NCI-H2171 (cell line): ENCODE data around the gene ZRANB2.

Experiments used
- DNase-seq: peaks from one replicate; lab custom pipeline; 2025; lab: John Stamatoyannopoulos, UW

The ZRANB2 gene

GRCh38 chr1:71068325-71069240, 12.3 kb downstream of the ZRANB2 start:
- no peak for DNase-seq

DNA sequence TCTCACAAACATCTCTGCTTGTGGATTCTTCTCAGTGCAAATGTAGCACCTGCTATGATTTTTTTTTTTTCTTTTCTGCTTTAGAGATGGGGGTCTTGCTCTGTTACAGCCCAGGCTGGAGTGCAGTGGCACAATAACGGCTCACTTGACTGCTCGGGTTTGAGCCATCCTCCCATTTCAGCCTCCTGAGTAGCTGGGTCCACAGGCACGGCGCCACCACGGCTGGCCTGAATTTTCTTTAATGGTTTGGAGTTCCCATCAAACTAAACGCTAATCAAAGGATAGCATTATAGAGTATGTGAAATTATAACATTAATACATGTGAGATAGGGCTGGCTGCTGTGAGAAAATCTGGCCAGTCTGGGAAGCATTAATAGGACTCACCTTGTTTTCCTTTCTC, 26.0 kb downstream of the ZRANB2 start:
- no peak for DNase-seq

- no peak for DNase-seq
Observed at GRCh38 chr1:71054281-71054731, 26.5 kb downstream of the ZRANB2 start.

DNA sequence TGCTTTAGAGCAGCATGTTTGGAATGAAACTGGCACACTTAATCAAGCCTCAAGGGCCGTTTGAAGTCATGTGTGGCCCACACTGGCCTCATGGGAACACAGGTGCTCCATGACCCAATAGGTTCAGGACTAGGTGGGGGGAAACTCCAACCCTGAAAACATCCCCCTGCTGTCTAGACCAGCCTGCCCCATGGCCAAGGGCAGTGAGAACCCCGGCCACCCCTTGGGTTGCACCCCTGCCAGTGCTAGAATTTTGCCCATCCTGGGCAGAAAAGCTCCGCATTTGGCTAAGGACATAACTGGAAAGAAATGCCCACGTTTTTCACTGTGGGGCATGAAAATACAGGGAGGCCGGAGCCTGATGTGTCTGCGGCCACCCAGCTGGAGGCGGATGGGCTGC, 27.1 kb downstream of the ZRANB2 start:
- no peak for DNase-seq

DNA sequence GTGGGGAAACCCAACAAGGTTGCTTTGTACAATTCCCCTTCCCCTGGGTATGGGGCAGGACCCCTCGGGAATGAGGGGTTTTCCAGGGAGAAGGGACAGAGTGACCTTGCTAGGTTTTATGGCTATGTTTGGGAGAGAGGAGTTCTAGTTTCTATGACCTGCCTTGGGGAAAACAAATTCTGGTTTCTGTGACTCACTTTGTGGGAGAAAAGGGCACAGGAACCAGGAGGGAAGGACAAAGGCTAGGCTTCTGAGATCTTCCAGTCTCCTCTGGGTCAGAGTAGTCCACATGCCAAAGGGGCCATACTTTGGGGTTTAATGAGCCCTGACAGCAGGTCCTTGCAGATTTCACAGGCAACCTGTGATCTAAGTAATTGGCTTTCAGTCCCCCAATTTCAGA, 27.7 kb downstream of the ZRANB2 start:
- no peak for DNase-seq

- DNase-seq, result peak; percentile 4
Observed at GRCh38 chr1:71049951-71050598, 30.8 kb downstream of the ZRANB2 start.

DNA sequence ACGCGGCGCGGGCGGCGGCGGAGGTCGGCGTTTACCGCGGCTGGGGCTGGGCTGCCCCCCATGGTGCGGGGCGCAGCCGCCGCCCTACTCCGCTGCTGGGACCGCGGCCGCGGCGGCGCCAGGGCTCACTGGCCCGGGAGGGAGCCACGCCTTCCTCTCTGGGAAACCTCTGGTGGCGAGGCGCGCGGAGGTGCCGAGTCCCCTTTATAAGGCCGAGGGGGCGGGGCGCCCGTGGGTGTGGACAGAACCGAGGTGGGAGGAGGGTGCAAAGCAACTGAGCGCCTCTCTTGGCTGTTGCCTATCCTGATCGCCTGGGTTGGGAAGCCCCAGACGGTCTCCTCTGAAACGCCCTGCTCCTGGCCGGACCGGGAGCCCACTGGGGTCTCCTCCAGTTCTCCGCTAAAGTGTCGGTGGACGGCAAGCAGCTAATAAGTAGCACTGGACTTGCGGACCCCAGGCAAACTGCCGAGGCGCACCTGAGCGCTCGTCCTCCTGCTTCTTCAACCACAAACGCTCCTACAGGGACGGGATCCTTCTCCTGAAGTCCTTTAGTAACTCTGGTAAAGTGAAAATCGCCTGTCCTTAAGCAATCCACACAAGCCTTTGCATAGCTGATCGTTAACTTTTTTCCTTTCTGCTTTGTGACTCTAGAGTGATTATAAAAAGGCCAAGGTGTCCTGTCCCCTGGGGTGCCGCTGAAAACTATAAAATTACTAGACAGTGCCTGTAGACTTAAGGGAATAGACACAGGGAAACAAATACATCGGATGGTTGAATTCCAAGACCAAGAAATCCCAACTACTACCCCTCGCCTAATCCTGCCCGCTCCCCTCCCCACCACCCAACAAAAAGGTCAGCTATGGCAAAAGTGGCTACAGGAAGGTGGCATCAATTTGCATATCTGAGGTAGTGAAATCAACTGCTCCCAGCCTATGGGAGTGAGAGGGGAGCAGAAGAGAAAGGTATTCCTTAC, 32.9 kb downstream of the ZRANB2 start, which contains the start of gene PTGER3:
TSS of gene PTGER3 (minus strand) at position 182 of the 973 bp plus-strand sequence. CDS start 239 bp downstream, outside the sequence.
- peak; percentile 40 for DNase-seq

GRCh38 chr1:71046891-71047634, 33.8 kb downstream of the ZRANB2 start:
- no peak for DNase-seq

DNA sequence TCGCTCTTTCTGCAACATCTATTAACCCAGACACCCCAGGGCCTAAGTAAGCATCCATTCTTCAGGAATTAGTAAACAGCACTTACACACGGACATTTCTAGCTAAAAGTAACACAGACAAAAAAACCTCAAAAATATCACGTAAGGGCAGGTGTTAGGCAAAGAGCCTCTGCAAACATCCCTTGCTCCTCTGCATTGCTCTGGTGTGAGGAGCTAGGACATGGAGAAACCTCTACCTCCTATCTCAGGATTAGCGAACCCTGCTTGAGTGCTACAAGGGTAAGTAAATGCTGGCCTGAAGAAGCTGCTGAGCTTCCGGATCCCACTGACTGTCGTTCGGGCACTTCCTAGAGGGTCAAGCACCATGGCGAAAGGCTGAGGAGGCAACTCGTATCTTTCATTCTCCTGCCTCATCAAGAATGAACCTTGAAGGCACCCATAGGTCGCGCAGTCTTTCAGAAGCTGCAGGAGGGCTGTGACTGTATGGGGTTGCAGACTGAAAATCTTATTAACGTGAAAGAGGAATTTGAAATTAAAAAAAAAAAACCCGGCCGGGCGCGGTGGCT, 35.3 kb downstream of the ZRANB2 start:
- DNase-seq, result no peak

DNA sequence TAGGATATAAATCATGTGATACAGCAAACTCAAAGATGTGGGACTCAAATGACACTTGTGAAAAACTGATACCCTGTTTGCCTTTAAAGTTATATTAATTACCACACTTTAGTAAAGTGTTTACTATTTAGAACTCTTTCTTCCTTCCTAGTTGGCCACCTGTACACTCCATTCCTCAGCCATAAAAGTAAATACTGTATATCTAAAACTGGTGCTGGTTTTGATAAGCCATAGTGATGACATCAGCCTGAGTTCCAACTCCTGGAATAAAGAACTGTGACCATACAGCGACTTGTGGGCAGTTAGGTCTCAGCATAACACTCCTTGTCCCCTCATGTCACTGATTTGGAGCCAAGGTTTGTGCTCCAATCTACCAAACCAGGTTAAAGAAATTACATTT, 36.0 kb downstream of the ZRANB2 start:
- no peak for DNase-seq

DNA sequence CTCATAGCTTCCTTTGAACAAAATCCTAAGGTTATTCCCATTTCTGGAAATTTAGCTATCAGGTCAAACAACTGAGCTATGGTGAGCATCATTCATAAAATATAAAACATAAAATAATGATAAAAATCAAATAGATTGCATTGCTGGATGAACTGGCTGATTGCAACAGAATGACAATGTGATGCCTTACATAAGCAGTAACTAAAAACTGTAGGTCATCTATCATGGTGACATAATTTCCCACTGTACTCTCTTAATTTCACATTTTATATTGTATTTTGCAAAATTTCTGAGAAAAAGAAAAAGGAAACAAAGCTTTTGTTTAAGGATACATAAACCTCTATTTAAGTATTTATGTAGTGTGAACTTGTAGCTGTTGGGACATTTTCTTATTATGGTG, 37.8 kb downstream of the ZRANB2 start:
- no peak for DNase-seq

GRCh38 chr1:71041806-71042205, 39.0 kb downstream of the ZRANB2 start:
- DNase-seq, result no peak

DNA sequence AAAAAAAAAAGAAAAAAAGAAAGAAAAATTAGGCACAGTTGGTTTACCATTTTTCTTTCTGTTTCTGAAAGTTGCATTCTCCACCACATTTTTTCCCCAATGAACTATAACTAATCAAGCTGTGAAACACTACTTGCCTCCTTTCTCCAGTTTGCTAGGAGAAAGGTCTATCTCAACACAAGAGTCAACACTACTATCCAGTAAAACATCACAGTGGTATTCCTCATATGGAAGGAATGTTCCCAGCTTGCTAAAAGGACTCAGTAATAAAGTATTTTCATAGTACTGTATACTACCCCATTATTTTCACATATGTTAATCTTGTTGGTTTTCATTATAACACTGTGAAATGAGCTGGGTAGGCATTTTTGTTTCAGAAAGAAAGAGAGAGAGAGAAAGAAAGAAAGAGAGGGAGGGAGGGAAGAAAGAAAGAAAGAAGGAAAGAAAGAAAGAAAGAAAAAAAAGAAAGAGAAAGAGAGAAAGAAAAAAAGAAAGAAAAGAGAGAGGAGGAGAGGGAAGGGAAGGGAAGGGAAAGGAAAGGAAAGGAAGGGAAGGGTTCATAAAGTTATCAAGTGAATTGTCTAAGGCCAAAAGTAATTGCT, 41.1 kb downstream of the ZRANB2 start:
- no peak for DNase-seq

GRCh38 chr1:71038942-71039341, 41.9 kb downstream of the ZRANB2 start:
- no peak for DNase-seq

- DNase-seq, result no peak
Observed at GRCh38 chr1:71037829-71038620, 42.8 kb downstream of the ZRANB2 start.

- no peak for DNase-seq
Observed at GRCh38 chr1:71037066-71037465, 43.8 kb downstream of the ZRANB2 start.

- no peak for DNase-seq
Observed at GRCh38 chr1:71033136-71033535, 47.7 kb downstream of the ZRANB2 start.

GRCh38 chr1:71031426-71031825, 49.4 kb downstream of the ZRANB2 start:
- no peak for DNase-seq

DNA sequence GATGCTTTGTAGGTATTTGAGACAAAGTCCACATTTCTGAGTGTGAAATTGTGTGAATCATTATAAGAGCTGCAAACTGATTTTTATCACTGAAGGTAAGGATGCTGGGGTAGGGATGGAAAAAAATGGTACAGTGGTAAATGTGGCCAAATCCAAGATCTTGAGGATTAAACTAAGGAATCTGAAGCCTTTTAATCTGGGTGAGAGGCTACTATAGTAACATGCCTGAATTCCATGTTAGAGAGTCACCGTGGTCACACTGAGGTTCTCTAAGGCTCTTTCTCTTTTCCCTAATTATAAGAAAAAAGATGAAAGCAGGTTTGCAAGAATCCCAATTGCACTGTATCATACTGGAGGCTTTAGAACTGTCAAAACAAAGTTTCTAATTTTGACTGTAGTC, 50.8 kb downstream of the ZRANB2 start:
- DNase-seq, result no peak

DNA sequence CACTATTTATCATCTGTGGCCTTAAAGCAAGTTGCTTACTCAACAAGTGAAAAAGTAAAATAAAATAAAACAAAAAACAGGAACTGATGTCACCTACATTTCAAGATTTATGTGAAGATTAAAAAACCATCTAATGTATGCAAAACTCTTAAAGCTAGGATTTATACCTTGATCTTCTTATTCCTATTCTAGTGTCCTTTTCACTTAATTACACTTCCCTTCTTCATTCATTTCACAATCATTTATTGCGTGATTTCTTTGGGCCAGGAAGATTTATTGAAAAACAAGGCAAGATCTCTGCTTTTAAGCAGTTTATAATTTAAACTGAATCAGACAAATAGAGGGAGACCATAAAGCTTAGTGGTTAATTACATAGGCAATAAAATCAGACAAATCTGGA, 51.9 kb downstream of the ZRANB2 start:
- DNase-seq, result no peak
